Measurements from ENCODE around the gene SOWAHB.

Gene SOWAHB

GRCh38 chr4:76850010-76850441 lies 47.9 kb downstream of the SOWAHB start:
- DNase-seq (ENCODE audit: low read depth), result peak; percentile 96

Measured in amniotic epithelial cell (primary cell).